Small intestine (tissue), 7 donors: ENCODE results near the gene MYLK. TPM values are rescaled to one million over a fixed set of nuclear protein-coding genes. Genes with fewer than 3 reads are reported as not detected.

ENCODE experiments used
- DNase-seq, 2 donors: peaks; one replicate each; pipeline versions ENCODE4 v3.0.0 to v3.0.0-alpha.2; 2013
- FAIRE-seq: peaks from 2 replicates; lab custom pipeline; 2012; peaks lifted over from hg19 to GRCh38; lab: Jason Lieb, UNC
- H3K27ac ChIP-seq, 3 donors: one replicate each; pipeline ENCODE4 v1.5.1; 2013; ENCODE audit warnings: low read length in 2 of 3, mild to moderate bottlenecking in 2 of 3, control low read depth in 1 of 3, inconsistent platforms in 1 of 3, low read depth in 1 of 3, moderate library complexity in 1 of 3
- H3K27me3 ChIP-seq, 3 donors: one replicate each; pipeline ENCODE4 v1.6.1; 2013; ENCODE audit warnings: low read length in 3 of 3, inconsistent platforms in 1 of 3; ENCODE audit not compliant: control insufficient read depth in 3 of 3, insufficient read depth in 3 of 3
- H3K36me3 ChIP-seq, 3 donors: one replicate each; pipeline ENCODE4 v1.6.1; 2013; ENCODE audit warnings: low read length in 3 of 3, inconsistent platforms in 1 of 3, low read depth in 1 of 3, mild to moderate bottlenecking in 1 of 3, moderate library complexity in 1 of 3; ENCODE audit not compliant: control insufficient read depth in 3 of 3, insufficient read depth in 2 of 3
- H3K4me1 ChIP-seq, 3 donors: one replicate each; pipeline ENCODE4 v1.6.1; 2013; ENCODE audit warnings: low read length in 2 of 3, inconsistent platforms in 1 of 3, low read depth in 1 of 3, mild to moderate bottlenecking in 1 of 3, moderate library complexity in 1 of 3; ENCODE audit not compliant: control insufficient read depth in 3 of 3, insufficient read depth in 2 of 3
- H3K4me3 ChIP-seq, 3 donors: one replicate each; pipeline ENCODE4 v1.5.1; 2013; ENCODE audit warnings: low read length in 3 of 3, control low read depth in 1 of 3, inconsistent platforms in 1 of 3, low read depth in 1 of 3, mild to moderate bottlenecking in 1 of 3, moderate library complexity in 1 of 3
- H3K9me3 ChIP-seq, 2 donors: one replicate each; pipeline ENCODE4 v1.6.1; 2013; ENCODE audit warnings: low read depth in 1 of 2, low read length in 1 of 2; ENCODE audit not compliant: control insufficient read depth in 2 of 2, insufficient read depth in 1 of 2
- WGBS, 3 donors: extraction: QIAGEN DNeasy Blood & Tissue Kit; methylation state at CpG; one replicate each; pipeline ENCODE4 v1.1.7; 2013; 5-methylcytosine and 5-hydroxymethylcytosine counted together
- polyA plus RNA-seq, 4 donors: library from polyadenylated mRNA; stranded (reverse) in 3 of 4; unstranded in 1 of 4; fragments of 200-250 nt in 3 of 4; fragments of 120-200 nt in 1 of 4; gene quantifications; one replicate each; pipeline versions ENCODE4 v1.2.1 to v1.2.3, GENCODE V29; 2013
- donor health status: healthy with polysubstance abuse.
- donor health status: control.
- donor health status: control.
- donor health status: Bipolar disorder and iron deficiency.
- donor health status: healthy.

MYLK gene
- polyA plus RNA-seq, 4 donors: 2.2 to 51.5 (median 24.5) TPM

DNA sequence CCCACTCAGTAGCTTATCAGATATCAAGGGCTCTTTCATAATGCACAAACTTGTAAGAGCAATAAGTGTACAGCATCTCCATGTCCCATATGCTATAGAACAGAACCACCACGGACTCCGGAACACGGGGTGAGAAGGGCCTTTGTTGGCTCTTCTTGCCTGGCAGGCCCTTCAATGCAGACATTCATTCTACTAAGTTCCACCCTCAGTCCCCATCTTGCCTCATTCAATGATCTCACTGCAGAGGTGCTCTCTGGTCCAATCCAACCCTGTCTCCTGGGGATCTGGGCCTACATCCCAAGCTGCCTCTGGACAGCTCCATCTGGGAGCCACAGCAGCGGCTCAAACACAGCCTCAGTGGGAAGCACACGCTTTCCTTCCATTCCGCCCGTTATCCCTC lies 316.1 kb downstream of the MYLK start:
- Histone ChIP-seq H3K36me3 (peaks cover 0 to 32% (median 5%) of the 10 kb centered on the region in 3 donors), H3K9me3 (no peaks in the 10 kb centered on the region), H3K4me3 (no peak overlapping the region), H3K27me3 (no peaks in the 10 kb centered on the region), H3K4me1 (no peaks in the 10 kb centered on the region), H3K27ac (no peak overlapping the region)
- FAIRE-seq (no peak), DNase-seq (no peak)
- 90 to 96% (median 92%) methylated on average over 7 of the region's 7 CpGs for WGBS, 3 donors

DNA sequence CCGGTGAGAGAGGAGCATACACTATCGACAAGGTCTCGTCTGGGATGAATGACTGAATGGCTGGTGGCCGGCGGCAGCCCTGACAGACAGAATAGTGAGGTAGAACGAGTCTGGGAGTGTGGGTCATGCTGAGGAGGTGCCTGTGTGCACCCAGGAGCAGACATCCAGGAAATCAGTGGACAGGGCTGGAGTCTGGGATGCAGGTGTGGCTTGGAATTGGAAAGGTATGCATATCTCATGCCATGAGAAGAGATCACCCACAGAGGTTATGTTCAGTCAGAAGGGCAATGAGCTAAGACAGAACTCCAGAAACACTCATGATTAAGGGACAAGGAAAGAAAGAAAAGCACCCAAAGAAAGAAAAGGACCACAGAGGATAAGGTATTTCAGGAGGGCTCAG lies 320.1 kb downstream of the MYLK start:
- 94 to 97% (median 96%) methylated on average over 6 of the region's 6 CpGs for WGBS, 3 donors
- no peaks in the 10 kb centered on the region for H3K9me3 ChIP-seq

DNA sequence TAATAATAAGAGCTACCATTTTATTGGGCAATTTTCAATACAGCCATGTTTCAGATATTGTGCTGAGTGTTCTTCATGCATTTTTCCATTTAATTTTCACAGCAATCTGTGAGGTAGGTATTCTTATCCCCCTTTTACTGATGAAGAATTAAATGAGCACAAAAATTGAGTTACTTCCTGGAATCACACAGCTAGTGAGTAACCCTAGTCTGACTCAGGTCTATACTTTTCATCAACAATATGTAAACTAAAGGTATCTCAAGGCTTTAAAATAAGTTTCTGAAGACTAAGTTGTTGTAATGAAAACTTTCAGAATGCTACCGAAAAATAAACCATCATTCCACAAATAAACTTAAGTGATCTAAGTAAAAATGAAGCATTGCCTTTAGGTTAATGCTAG lies 321.6 kb downstream of the MYLK start:
- no peaks in the 10 kb centered on the region for H3K27me3 ChIP-seq
- no peaks in the 10 kb centered on the region for H3K4me1 ChIP-seq
- WGBS, 3 donors: 83 to 100% (median 87%) methylated on average over 1 of the region's 1 CpG
- H3K9me3 ChIP-seq: no peaks in the 10 kb centered on the region
- peaks cover 0 to 17% (median 3%) of the 10 kb centered on the region in 3 donors for H3K36me3 ChIP-seq
- DNase-seq: no peak
- no peak for FAIRE-seq
- no peak overlapping the region for H3K4me3 ChIP-seq
- no peak overlapping the region for H3K27ac ChIP-seq

More for the DNA sequence above, 320.1 kb downstream of the MYLK start:
- no peak overlapping the region for H3K4me3 ChIP-seq
- no peak for FAIRE-seq
- DNase-seq: no peak
- no peaks in the 10 kb centered on the region for H3K27me3 ChIP-seq
- H3K27ac ChIP-seq: no peak overlapping the region
- H3K4me1 ChIP-seq: no peaks in the 10 kb centered on the region
- H3K36me3 ChIP-seq: peaks cover 0 to 22% (median 5%) of the 10 kb centered on the region in 3 donors

DNA sequence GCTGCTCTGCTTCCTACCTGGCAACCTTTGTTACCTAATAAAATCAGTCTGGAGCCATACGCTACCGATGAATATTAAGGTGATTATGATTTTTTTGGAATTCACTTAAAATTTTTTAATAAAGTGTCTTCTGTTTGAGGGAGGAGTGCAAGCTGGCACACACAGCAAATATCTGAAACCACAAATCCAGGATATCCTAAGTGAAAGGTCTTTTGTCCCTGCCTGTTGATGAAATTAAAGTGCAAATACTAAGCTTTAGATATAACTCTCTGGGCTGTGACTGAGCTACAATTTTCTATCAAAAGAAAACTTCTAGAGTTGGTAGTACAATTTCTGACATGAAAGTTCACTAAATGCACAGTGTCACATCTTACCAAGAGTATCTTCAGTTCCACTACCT lies 322.9 kb downstream of the MYLK start:
- Histone ChIP-seq H3K4me3 (no peak overlapping the region), H3K9me3 (no peaks in the 10 kb centered on the region), H3K27ac (no peak overlapping the region), H3K27me3 (no peaks in the 10 kb centered on the region), H3K4me1 (no peaks in the 10 kb centered on the region), H3K36me3 (peaks cover 0 to 16% (median 3%) of the 10 kb centered on the region in 3 donors)
- 68 to 86% (median 74%) methylated on average over 2 of the region's 2 CpGs for WGBS, 3 donors
- no peak for FAIRE-seq
- DNase-seq: no peak

Other genes with a start within 250 kb of the MYLK start
- gene CCDC14, start 76.9 kb upstream of the MYLK start, polyA plus RNA-seq: 10 to 100 TPM in 2 of 4 donors, 1 to 10 TPM in 2; 9.2 to 69.0 (median 14.7) TPM
- gene ROPN1, start 107.8 kb upstream of the MYLK start, polyA plus RNA-seq: not detected
- 10 to 100 TPM; 25.6 to 89.4 (median 51.4) TPM for gene KALRN, start 149.0 kb upstream of the MYLK start, polyA plus RNA-seq